CD4-positive, alpha-beta memory T cell (primary cell): ENCODE data around the gene DRC7. TPM values are rescaled to one million over a fixed set of nuclear protein-coding genes. Genes with fewer than 3 reads are reported as not detected.

Experiments
- CTCF ChIA-PET: fragments of 350-600 bp; sonication (Branson Sonifier 250); formaldehyde crosslinking; loops from one replicate; lab custom pipeline; 2021; ENCODE audit warnings: inconsistent platforms; ENCODE audit not compliant: partially characterized antibody; lab: Charles Lee
- POLR2A ChIA-PET: fragments of 350-600 bp; sonication (Branson Sonifier 250); formaldehyde crosslinking; loops from one replicate; lab custom pipeline; 2021; ENCODE audit not compliant: partially characterized antibody; lab: Charles Lee
- DNase-seq, 5 donors: peaks; one replicate each; pipeline versions ENCODE4 v3.0.0 to v3.0.0-alpha.2; 2020 to 2022; ENCODE audit warnings: mixed read lengths in 1 of 5
- H3K27ac ChIP-seq: one replicate; pipeline ENCODE4 v1.7.0; 2013; ENCODE audit warnings: low read depth, low read length
- H3K27me3 ChIP-seq: 2 replicates; pipeline ENCODE4 v1.7.0; 2013; ENCODE audit warnings: mild to moderate bottlenecking, low read length, moderate library complexity; ENCODE audit not compliant: insufficient read depth
- H3K36me3 ChIP-seq: 2 replicates; pipeline ENCODE4 v1.7.0; 2013; ENCODE audit warnings: mild to moderate bottlenecking, low read length, moderate library complexity; ENCODE audit not compliant: insufficient read depth
- H3K4me1 ChIP-seq: 2 replicates; pipeline ENCODE4 v1.7.0; 2013; ENCODE audit warnings: mild to moderate bottlenecking, low read length, moderate library complexity; ENCODE audit not compliant: insufficient read depth
- H3K4me3 ChIP-seq, 2 donors: one replicate each; pipeline ENCODE4 v1.7.0; 2013; ENCODE audit warnings: low read length in 2 of 2, mild to moderate bottlenecking in 1 of 2
- H3K9me3 ChIP-seq, 2 donors: one replicate each; pipeline ENCODE4 v1.7.0; 2013; ENCODE audit warnings: low read length in 2 of 2, control low read depth in 1 of 2; ENCODE audit not compliant: control insufficient read depth in 1 of 2
- H3K27ac Mint-ChIP-seq, 7 donors: one replicate each; pipeline ENCODE4 v1.8.0; 2020 to 2021; ENCODE audit warnings: mixed read lengths in 7 of 7, mild to moderate bottlenecking in 6 of 7, inconsistent platforms in 3 of 7, moderate library complexity in 3 of 7
- H3K27me3 Mint-ChIP-seq, 2 donors: one replicate each; pipeline ENCODE4 v1.8.0; 2020 to 2021; ENCODE audit warnings: mixed read lengths in 2 of 2
- H3K36me3 Mint-ChIP-seq, 2 donors: one replicate each; pipeline ENCODE4 v1.8.0; 2020 to 2021; ENCODE audit warnings: mixed read lengths in 2 of 2, inconsistent platforms in 1 of 2, mild to moderate bottlenecking in 1 of 2
- H3K4me1 Mint-ChIP-seq, 4 donors: one replicate each; pipeline ENCODE4 v1.8.0; 2020 to 2021; ENCODE audit warnings: mixed read lengths in 4 of 4, mild to moderate bottlenecking in 1 of 4
- H3K4me3 Mint-ChIP-seq, 8 donors: one replicate each; pipeline ENCODE4 v1.8.0; 2020 to 2021; ENCODE audit warnings: mixed read lengths in 8 of 8, mild to moderate bottlenecking in 7 of 8, moderate library complexity in 6 of 8, inconsistent platforms in 3 of 8
- H3K9me3 Mint-ChIP-seq, 8 donors: one replicate each; pipeline ENCODE4 v1.8.0; 2020 to 2021; ENCODE audit warnings: mixed read lengths in 8 of 8, mild to moderate bottlenecking in 5 of 8, inconsistent platforms in 3 of 8, moderate library complexity in 1 of 8
- intact Hi-C: fragments of 100-400 bp; cut with micrococcal nuclease; formaldehyde crosslinking; loops from one replicate; pipeline ENCODE4 v1.15.1; 2023
- polyA plus RNA-seq, 2 donors: library from polyadenylated mRNA; unstranded; fragments of 300-500 nt; fragmentation: Illumina TruSeq; gene quantifications; one replicate each; pipeline ENCODE4 v1.2.3, GENCODE V29; 2021
- total RNA-seq, 2 experiments: library from RNA; stranded (reverse); gene quantifications; one replicate each; pipeline ENCODE4 v1.2.3, GENCODE V29; 2021

Gene DRC7
- total and polyA plus RNA-seq, 4 experiments from 2014 or later, result not detected

GRCh38 chr16:57769541-57770145 is 75.0 kb downstream of the DRC7 start:
- H3K4me1 Mint-ChIP-seq, result no peaks in the 10 kb centered on the region
- Histone ChIP-seq H3K4me1 (no peaks in the 10 kb centered on the region), H3K36me3 (no peaks in the 10 kb centered on the region), H3K27ac (no peak overlapping the region), H3K27me3 (no peaks in the 10 kb centered on the region), H3K9me3 (no peaks in the 10 kb centered on the region), H3K4me3 (no peak overlapping the region)
- no peak overlapping the region for H3K27ac Mint-ChIP-seq
- POLR2A ChIA-PET, result interaction anchor here (1.0 kb wide), 1 partner anchor 34 kb away, joined by 3 read pairs; the partner anchor contains the start of gene KATNB1
- H3K4me3 Mint-ChIP-seq, result no peak overlapping the region
- intact Hi-C loops, result no loop called here
- H3K36me3 Mint-ChIP-seq, result no peaks in the 10 kb centered on the region
- CTCF ChIA-PET, result interaction anchor here (1.3 to 1.4 kb wide), 2 partner anchors 8 to 13 kb away, joined by 3 to 5 read pairs; no protein-coding TSS in a partner anchor
- H3K9me3 Mint-ChIP-seq, result no peaks in the 10 kb centered on the region
- DNase-seq, result no peak
- H3K27me3 Mint-ChIP-seq, result no peaks in the 10 kb centered on the region

DNA sequence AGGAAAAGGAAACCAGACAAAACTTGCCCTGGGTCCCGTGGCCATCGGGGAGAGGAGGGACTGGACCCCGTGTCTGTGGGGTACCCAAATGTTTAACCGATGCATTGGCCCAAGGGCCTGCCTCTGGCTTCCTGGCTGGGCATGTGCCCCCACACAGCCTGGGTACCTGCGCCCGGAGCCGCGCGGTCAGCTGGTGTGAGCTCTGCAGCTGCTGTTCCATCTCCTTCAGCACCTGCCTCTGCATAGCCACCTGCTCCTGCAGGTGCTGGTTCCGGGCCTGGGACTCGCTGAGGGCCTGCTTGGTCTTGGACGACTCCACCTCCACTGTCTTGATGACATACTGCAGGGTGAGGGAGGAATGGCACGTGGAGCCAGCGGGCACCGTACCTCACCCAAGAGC is 75.8 kb downstream of the DRC7 start:
- POLR2A ChIA-PET, result interaction anchor here (1.0 kb wide), 1 partner anchor 35 kb away, joined by 3 read pairs; the partner anchor contains the start of gene KATNB1
- Mint-ChIP-seq H3K9me3 (no peaks in the 10 kb centered on the region), H3K27me3 (no peaks in the 10 kb centered on the region), H3K27ac (no peak overlapping the region), H3K36me3 (no peaks in the 10 kb centered on the region), H3K4me3 (no peak overlapping the region), H3K4me1 (no peaks in the 10 kb centered on the region)
- Histone ChIP-seq H3K4me1 (no peaks in the 10 kb centered on the region), H3K27ac (no peak overlapping the region), H3K4me3 (no peak overlapping the region), H3K9me3 (no peaks in the 10 kb centered on the region), H3K27me3 (no peaks in the 10 kb centered on the region), H3K36me3 (no peaks in the 10 kb centered on the region)
- CTCF ChIA-PET, result interaction anchor here (1.3 to 1.4 kb wide), 2 partner anchors 9 to 13 kb away, joined by 3 to 5 read pairs; no protein-coding TSS in a partner anchor
- intact Hi-C loops, result no loop called here
- no peak for DNase-seq

DNA sequence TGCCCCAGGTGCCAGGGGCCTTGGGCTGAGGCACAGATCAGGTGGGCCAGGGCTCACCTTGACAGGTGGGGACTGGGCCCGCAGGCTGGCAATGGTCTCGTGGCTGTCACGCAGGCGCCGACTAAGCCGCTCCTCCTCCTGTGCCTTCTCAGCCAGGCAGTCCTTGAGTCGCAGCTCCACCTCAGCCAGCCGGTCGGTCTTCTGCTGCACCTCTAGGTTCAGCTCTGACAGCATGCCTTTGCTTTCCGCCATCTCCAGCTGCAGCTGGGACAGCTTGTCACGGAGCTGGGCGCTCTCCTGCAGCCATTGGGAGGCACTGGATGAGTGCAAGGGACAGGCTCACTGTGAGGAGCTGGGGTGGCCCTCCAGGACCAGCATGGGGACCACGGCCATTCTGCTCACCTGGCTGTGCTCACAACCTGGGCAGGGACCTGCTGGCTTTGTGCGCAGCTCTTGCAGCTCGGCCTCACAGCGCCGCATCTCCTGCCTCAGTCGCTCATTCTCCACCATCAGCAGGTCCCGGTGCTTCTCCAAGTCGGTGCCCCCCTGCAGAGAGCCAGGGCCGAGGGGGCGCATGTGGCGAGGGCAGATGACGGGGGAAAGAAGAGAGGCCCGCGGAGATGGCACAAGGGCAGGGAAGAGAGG is 76.7 kb downstream of the DRC7 start:
- CTCF ChIA-PET, result no interaction called here

DNA sequence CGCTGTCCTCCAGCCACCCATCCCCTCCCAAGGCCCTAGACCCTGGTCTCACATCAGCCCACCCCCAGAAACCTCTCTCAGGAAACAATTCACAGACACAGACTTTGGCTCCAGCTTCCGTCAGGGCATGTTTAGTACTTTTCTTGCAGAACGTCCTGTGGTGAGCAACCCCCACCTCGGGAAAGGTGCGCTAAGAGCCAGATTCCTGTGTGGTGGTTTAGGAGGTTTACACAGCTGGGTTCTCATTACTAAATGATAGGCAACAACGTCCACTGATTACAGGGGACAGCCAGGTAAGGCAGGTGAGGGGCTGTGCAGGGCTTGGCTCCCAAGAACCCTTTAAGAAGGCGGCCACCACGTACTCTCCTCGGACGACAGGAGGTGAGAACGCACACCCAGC is 78.4 kb downstream of the DRC7 start:
- Mint-ChIP-seq H3K36me3 (no peaks in the 10 kb centered on the region), H3K27ac (no peak overlapping the region), H3K9me3 (no peaks in the 10 kb centered on the region), H3K4me3 (no peak overlapping the region), H3K4me1 (no peaks in the 10 kb centered on the region), H3K27me3 (no peaks in the 10 kb centered on the region)
- no peak overlapping the region for H3K4me3 ChIP-seq
- no peaks in the 10 kb centered on the region for H3K27me3 ChIP-seq
- POLR2A ChIA-PET, result no interaction called here
- intact Hi-C loops, result no loop called here
- no peaks in the 10 kb centered on the region for H3K36me3 ChIP-seq
- CTCF ChIA-PET, result no interaction called here
- H3K27ac ChIP-seq, result no peak overlapping the region
- H3K4me1 ChIP-seq, result no peaks in the 10 kb centered on the region
- no peaks in the 10 kb centered on the region for H3K9me3 ChIP-seq
- no peak for DNase-seq

More for the DNA sequence above, 76.7 kb downstream of the DRC7 start:
- H3K9me3 Mint-ChIP-seq, result no peaks in the 10 kb centered on the region
- no peak overlapping the region for H3K27ac ChIP-seq
- no peak overlapping the region for H3K4me3 ChIP-seq
- no peak overlapping the region for H3K4me3 Mint-ChIP-seq
- no peak for DNase-seq
- no peaks in the 10 kb centered on the region for H3K27me3 Mint-ChIP-seq
- H3K4me1 ChIP-seq, result no peaks in the 10 kb centered on the region
- intact Hi-C loops, result no loop called here
- no peaks in the 10 kb centered on the region for H3K27me3 ChIP-seq
- no peaks in the 10 kb centered on the region for H3K9me3 ChIP-seq
- no peaks in the 10 kb centered on the region for H3K36me3 ChIP-seq
- H3K27ac Mint-ChIP-seq, result peak overlapping the region in 1 of 7 donors; percentile 11
- POLR2A ChIA-PET, result no interaction called here
- no peaks in the 10 kb centered on the region for H3K4me1 Mint-ChIP-seq
- no peaks in the 10 kb centered on the region for H3K36me3 Mint-ChIP-seq

GRCh38 chr16:57773655-57774295 is 79.2 kb downstream of the DRC7 start:
- Mint-ChIP-seq H3K4me1 (no peaks in the 10 kb centered on the region), H3K27me3 (no peaks in the 10 kb centered on the region), H3K36me3 (no peaks in the 10 kb centered on the region), H3K27ac (no peak overlapping the region), H3K9me3 (no peaks in the 10 kb centered on the region), H3K4me3 (no peak overlapping the region)
- H3K27me3 ChIP-seq, result no peaks in the 10 kb centered on the region
- POLR2A ChIA-PET, result no interaction called here
- no peaks in the 10 kb centered on the region for H3K9me3 ChIP-seq
- CTCF ChIA-PET, result no interaction called here
- no peaks in the 10 kb centered on the region for H3K4me1 ChIP-seq
- H3K4me3 ChIP-seq, result no peak overlapping the region
- no peak overlapping the region for H3K27ac ChIP-seq
- intact Hi-C loops, result no loop called here
- DNase-seq, result no peak
- H3K36me3 ChIP-seq, result no peaks in the 10 kb centered on the region

- Mint-ChIP-seq H3K27ac (no peak overlapping the region), H3K27me3 (no peaks in the 10 kb centered on the region), H3K4me3 (no peak overlapping the region), H3K9me3 (no peaks in the 10 kb centered on the region), H3K4me1 (no peaks in the 10 kb centered on the region), H3K36me3 (no peaks in the 10 kb centered on the region)
- ChIA-PET POLR2A (no interaction called here), CTCF (no interaction called here)
- Histone ChIP-seq H3K27me3 (no peaks in the 10 kb centered on the region), H3K36me3 (no peaks in the 10 kb centered on the region), H3K27ac (no peak overlapping the region), H3K4me1 (no peaks in the 10 kb centered on the region), H3K4me3 (no peak overlapping the region), H3K9me3 (no peaks in the 10 kb centered on the region)
- intact Hi-C loops, result no loop called here
- DNase-seq, result no peak
Observed at GRCh38 chr16:57774705-57775285, 80.2 kb downstream of the DRC7 start.
